COLO668 (cell line): ENCODE measurements around the gene PC.

Experiments
- DNase-seq: peaks from one replicate; lab custom pipeline; 2025; ENCODE audit not compliant: unreplicated experiment; lab: John Stamatoyannopoulos, UW

PC gene

DNA sequence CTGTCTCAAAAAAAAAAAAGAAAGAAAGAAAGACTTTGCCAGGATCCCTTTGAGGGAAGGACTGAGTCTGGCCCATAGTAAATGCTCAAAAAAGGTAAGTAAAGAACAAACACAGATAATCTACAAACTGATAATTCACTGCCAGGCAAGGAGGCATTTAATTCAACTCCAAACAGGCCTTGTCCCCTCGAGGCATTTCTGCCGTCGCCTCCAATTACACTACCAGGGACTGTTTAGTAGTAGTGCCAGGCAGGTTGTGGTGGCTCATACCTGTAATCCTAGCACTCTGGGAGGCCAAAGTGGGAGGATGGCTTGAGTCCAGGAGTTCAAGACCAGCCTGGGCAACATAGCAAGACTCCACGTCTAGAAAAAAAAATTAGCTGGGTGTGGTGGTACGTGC lies 43.7 kb downstream of the PC start:
- DNase-seq, result no peak

DNA sequence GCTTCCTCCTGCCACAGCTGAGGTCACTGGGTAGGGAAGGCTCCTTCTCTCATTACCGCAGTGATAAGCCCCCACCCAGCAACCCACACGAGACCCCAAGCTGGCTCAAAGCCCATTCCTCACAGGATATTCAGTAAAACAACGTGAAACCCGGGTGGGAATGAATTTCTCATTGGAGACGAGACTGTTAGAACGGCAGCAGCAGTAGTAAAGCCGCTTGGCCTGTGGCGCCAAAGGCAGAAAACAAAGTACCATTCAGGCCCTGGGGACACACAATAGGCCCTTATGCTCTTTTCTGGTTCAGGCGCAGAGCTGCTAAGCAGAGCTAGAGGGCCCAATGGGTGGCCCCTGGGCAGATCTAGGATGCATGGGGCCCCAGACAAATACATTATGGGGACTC lies 45.3 kb downstream of the PC start:
- no peak for DNase-seq

DNA sequence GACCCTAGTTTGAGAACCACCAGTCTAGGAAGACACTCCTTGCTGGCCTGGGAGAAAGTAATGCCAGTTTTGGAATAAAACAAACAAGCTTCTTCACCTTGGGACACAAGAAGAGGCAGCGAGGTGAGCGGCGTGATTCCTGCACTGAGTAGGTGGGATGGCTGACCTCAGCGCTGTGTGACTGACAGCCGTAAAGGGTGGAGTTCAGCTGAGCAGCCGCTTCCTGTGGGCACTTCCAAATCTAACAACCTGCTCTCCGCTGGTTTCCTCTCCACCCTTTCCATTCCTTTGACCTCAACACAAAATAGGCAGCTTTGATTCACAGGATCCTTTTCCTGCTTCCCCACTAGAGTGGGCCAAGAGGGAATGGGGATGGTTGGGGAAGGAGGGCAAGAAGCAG lies 45.8 kb downstream of the PC start:
- DNase-seq, result no peak

DNA sequence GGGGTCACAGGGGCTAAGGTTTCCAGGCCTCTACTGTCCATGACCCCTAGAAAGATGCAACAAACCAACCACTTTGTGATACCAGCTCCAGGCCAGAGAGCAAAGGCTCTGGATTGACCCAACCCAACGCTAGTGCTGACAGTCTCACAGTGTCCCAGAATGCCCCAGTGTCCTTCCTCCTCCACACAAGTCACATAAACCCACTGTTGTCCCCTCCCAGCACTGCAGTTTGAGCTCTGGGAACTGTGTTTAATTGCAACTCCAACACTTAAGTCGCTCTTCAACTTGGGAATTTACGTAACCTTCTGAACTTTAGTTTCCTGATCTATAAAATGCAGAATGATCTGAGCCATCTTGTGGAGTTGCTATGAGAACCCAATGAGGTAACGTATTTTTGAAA lies 47.5 kb downstream of the PC start:
- DNase-seq, result no peak

DNA sequence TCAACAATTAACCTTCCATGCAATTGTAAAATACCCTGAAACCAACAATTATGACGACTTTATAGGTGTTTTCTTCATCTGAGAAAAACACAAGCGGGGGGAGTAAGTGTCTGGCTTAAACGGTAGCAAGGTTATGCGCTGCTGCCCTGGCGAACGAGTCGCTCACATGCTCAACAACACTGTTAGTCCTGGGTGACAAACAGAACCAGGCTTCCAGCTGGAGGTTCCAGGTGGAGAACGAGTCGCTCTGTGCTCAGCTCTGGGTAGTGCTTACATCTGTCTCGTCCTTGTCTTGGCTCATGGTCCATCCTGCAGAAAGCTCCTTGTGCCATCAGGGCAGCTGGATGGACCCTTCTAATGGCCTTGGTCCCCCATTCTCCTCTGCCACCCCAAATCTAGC lies 48.2 kb downstream of the PC start:
- DNase-seq, result no peak

DNA sequence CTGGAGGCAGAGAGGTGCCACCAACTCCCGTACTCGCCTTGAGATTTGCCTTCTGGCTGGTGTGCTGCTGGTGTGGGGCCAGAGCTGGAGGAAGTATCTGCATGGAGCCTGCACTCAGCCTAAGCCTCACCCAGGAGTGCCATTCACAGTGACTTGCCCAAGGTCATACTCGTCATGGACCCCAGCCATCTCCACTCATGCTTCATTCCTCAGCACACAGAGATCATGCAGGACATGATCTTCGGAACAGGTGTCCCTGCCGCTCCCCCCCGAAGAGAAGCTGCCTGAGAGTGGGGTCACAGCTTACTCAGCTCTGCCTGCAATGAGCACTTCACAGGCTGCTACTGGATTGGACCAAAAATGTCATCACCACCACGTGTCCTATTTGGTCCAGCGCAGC lies 49.0 kb downstream of the PC start:
- no peak for DNase-seq

DNA sequence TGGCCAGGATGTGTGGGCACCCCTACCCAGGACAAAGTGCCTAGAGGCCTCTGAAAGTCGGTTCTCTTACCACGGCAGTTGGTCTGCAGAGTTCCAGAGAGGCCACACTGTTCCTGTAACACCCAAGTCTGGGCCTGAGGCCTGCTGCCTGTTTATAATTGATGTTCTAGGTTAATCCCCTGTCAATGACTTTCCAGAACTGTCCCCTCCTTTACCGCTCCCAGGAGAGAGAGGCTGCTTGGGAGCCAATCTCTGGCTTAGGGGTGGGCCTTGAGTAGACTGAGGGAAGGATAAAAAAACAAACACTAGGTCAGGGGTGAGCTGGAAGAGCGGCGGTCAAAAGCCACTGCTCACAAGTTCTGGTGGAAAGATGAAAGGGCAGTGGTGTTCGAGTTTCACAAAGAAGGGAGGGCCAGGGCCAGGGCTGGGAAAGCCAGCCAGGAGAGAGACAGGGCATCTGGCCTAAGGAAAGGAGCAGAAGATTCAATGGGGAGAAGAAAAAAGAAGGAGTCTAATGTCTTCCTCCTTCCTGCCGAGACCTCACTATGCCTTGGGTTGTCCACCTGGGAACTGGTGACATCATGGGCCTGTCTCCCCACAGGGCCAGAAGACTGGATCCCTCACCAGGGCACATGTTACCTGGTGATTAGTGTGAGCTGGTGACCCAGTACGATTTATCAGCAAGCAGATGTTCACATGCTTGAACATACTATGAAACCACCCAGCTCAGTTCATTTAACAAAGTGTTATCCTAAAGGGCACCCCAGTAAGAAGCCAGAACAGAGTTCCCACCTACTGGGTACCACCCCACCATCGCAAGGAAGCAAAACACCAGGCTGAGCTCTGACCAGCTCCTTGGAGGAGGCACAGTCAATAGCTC lies 50.2 kb downstream of the PC start:
- DNase-seq, result no peak

DNA sequence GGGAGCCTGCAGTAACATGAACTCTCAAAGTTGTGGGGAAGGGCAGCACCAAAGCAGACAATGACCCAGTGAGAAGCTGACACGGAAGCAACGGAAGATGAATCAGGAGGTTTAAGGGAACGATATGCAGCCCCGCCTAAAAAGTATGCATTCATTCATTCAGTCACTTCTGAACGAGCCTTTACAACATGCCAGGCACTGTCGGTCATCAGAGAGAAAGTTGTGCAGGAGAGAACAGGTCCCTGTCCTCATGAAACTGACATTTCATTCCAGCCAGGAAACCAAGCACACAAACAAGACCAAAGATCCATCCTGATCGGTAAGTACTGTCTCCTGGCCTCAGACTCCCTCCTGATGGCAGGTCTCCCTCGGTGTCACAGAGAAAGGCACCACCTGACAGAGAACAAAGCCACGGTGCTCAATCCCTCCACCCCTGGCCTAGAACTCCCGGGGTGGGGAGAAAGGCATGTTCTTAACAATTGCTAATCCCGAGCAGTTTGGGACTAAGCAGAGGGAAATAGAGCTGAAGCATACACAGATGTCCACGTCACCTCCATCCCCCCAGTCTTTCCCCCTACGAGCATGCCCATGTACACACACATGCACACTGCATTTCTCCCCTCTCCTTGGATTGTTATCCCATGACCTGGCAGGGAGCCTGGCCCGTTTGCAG lies 52.0 kb downstream of the PC start:
- no peak for DNase-seq

DNA sequence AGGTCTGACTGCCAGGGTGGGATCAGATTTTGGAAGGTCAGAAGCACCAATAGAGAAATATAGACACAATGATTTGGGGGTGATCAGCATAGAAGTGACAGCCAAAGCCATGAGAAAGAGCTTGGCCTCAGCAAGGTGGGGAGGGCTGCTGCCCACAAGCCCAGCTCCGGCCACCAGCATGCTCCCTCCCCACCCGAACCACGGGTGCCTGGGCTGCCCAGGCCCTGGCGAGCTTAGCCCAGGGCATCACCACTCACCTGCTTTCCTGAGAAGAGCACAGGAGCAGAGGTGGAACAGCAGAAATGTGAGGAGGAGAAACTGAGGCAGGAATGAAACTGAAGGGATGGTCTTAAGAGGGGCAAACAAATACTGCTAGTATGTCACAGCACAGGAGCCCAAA lies 52.6 kb downstream of the PC start:
- no peak for DNase-seq

DNA sequence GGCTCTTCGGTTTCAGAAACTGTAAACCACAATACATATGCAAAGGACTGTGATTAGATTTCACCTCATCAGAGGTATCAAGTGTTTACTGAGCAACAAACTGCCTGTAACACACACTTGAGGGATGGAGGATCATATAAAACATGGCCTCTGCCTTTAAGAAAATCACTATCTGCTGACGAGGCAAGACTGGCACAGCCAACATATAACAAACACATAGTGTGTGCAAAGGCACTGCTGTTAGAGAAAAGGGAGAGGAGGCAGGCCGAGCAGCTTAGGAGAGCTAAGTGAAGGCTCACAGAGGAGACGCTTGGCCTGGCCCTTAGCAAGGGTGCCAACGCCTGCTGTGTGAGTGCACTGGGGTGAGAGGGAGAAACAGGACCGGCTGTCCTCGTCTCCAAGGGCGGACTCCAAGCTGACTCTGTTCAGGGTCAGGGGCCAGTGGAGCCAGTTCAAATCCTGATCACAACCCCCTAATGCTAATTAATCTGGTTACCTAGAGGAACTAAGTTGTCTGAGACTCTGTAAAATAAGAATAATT lies 53.1 kb downstream of the PC start:
- DNase-seq, result no peak

DNA sequence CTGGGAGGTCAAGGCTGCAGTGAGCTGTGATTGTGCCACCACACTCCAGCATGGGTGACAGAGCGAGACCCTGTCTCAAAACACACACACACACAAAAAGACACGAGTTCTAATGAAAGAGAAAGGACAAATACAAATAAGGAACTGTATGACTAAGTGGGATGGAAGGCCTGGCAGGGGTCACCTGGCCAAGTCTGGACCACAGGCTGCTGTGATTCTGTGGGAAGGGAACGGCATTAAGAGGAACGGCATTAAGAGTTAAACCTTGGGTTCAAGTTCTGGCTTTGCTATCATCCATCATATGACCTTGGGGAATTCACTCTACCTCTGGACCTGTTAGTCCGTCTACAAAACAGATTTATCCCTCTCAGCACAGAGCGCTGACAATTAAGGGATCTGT lies 53.6 kb downstream of the PC start:
- no peak for DNase-seq

DNA sequence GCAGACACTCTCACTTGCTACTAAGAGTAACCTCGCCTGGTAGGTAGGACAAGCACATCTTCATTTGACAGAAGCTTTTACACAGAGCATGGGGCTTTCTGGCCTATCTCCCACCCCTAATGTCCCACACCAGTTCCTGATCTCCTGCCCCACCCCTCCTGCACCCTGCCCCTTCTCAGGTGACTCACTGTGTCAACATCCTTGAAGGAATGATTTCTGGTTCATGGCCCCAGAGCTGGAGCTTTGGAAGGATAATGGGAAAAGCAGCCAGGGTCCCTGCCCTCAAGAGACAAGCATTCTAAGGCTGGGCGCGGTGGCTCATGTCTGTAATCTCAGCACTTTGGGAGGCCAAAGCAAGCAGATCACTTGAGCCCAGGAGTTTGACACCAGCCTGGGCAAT lies 54.1 kb downstream of the PC start:
- DNase-seq, result no peak

DNA sequence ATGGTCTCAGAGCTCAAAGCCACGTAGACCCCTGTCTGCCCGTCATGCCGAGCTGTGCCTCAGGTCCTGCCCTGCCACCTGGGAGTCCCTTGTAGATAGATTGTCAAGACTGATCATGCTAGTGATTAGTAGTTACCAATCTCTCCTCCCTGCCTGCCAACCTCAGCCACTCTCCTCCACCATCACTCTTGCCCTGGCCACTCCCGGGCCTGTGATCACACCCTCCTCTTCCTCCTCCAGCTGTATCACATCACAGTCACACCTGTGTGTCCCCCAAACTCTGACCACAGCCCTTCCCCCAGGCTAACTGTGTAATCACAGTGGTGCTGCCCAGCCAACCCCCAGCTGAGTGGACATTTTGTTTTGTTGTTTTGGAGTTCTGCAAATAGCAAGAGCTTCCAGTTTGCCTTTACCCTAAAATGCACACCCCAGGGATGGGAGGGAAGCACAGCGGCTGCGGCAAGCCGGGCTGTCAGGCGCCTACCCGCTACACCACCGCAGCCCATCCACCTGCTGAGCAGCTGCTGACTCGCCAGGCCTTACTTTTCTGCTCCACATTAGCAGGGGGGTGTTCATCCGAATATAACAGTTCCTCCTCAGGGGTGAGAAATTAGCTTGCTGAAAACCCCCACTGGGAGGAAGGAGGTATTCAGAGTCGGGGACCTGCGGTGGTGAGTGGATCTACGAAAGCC lies 55.6 kb downstream of the PC start:
- DNase-seq, result no peak

DNA sequence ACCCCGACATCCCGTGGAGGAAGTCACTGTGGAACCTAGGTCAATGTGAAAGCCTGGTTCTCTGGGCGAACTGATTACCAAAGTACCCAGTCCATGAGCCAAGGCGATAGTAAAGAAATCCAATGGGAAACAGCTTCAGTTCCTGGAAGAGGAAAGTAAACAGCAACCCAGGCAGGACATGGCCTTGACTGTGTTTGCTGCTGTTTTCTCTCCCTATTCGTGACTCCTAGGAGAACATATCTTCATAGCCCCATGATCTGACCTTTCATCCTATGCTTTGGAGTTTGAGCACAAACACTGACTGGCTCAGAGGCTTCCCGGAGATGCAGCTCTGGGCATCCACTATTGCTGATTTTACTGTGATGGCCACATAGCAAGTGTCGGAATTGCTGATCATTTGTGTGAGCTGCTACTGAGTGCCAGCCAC lies 56.2 kb downstream of the PC start:
- no peak for DNase-seq

DNA sequence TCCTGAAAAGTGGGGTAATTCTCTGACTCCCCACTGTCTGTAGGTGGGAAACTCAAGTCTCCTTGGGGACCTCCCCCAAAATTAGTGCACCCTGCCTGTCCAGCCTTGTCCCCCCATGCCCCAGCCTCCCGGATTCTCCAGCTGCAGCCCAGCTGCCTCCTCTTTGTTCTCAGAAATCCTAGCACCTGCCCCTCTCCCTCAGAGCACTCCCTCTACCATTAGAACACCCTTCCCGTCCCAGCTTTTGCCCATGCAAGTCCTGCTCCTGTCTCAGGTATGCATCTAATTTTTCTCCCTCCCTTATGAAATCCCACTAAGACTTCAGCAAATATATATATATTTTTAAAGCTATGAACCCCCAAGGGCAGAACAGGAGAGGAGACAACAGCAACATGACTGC lies 64.0 kb downstream of the PC start:
- no peak for DNase-seq

DNA sequence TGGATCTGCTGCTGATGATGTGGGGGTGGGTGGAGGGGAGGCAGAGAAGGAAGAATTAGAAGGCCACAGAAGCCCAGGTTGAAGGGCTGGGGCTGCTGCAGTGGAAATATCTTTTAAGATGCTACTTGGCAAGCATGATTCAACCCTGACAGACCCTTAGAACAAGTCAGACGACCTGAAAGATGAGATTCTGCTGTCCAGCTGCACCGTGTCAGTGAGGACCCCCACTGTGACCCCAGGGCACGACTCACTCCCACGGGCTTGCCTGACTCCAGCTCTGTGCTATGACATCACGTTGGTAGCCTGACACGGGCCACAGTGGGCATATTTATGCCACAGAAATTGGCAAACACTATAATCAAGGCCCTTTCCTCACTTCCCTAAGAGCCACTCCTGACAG lies 65.3 kb downstream of the PC start:
- DNase-seq, result no peak

DNA sequence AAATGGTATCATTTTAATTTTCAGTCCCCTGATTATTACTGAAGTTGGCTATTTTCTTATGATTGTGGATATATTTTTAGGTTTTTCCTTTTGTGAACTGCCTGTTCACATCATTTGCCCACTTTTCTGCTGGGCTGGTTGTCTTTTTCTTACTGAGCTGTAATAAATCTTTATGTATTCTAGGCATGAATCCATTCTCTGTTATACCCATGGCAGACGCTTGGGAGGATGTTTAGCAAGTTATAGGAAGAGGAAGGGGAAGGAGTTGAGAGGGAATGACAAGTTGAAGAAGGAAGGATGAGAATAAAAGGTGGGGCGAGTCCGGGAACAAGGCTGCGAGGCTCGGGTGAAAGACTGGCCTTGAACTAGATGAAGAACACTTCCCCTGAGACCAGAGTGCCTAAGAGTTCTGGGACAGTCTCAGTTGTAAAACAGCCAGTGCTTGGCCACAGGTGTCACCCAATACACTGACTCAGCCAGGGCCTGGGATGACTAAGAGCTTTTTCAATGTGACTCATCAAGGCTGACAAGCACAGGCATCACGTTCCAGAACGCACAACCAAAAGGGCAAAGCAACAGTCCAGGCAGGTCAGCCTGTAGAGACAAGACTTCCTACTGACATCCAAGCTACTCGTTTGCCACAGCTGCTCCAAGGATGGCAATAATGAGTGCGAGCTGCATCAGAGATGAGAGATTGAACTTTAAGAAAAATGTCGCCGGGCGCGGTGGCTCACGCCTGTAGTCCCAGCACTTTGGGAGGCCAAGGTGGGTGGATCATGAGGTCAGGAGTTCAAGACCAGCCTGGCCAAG lies 66.1 kb downstream of the PC start:
- DNase-seq, result peak; percentile 54

DNA sequence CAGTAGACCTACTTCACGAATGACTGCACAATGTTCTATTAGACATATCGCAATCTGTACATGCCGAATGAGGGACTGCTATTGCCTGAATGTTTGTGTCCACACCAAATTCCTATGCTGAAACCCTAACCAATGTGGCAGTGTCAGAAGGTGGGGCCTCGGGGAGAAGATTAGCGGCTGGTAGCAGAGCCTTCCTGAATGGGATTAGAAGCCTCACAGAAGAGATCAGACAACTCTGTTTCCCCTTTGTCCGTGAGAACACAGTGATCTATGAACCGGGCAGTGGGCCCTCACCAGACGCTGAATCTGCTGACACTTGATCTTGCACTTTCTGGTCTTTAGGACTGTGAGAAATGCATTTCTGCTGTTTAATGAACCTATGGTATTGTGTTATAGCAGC lies 68.2 kb downstream of the PC start:
- DNase-seq, result no peak

DNA sequence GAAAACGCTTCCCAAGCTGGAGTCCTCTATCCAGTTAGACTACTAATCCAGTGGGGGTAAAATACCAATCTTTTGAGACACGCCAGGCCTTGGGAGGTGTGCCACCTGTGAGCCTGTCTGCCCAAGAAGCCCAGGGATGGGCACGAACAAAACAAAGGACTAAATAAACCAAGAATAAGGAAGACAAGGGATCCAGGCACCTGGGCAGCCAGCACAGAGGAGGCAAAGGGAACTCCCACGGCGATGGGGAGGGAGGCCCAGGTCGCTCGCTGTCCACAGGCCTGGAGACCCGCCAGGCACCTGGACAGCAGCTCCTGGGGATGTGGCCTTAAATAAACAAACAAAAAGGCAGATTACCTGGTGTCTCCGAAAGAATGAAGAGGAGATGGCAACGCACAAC lies 69.9 kb downstream of the PC start:
- no peak for DNase-seq

DNA sequence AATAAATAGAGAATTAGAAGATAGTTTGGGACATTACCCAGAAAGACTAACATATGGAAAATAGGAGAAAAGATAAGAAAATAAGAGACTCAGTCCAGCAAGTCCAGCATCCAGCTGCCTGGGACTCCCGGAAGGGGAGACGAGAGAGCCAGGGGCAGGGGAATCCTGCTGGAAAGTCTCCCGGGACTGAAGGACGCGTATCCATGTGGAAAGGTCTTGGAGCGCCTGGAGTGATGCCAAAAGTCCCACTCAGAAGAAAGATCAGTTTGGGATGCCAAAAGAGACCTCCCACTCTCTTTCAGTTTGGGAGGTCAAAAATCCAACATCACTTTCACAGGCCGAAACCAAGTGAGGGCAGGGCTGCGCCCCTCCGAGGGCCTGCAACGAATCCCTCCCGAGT lies 70.7 kb downstream of the PC start:
- DNase-seq, result no peak

DNA sequence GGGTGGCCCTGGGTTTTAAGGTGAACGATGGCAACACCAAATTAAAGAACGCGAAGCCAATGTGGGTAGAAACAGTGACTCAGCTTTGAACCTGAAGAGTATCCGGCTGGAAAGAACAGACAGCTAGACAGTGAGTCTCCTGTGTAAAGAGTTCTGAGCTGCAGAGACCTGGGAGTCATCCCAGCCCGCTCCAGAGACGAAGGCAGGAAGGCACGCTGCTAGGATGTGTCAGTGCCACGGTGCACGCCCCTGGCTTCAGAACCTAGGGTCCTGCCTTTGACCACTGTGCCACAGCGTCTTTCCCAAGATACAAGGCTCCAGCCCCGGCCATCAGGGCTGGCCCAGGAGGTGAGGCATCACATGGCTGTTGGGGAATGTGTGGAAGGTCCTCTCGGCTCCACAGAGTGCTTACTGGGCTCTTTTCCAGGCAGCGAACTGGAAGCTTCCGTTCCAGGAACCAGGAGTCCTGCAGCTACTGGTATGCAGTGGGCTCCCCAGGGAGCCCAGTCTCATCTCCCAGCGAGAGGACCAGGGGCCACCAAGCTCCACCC lies 71.4 kb downstream of the PC start:
- no peak for DNase-seq
